NCI-H2029 treated with DMSO at 0.1 percent for 48 hours (cell line): ENCODE results near the gene XPR1.
A peak's percentile ranks its signal among the peaks of the same experiment; 100 is the strongest.

Experiments used
- DNase-seq: peaks from one replicate; lab custom pipeline; 2025; lab: John Stamatoyannopoulos, UW

The XPR1 gene

GRCh38 chr1:180631766-180632325 is at the start of gene XPR1:
Gene XPR1, plus strand, starts transcription at chr1:180632022. Its CDS starts 180 bp downstream, at chr1:180632202.
- DNase-seq, result peak; percentile 87

DNA sequence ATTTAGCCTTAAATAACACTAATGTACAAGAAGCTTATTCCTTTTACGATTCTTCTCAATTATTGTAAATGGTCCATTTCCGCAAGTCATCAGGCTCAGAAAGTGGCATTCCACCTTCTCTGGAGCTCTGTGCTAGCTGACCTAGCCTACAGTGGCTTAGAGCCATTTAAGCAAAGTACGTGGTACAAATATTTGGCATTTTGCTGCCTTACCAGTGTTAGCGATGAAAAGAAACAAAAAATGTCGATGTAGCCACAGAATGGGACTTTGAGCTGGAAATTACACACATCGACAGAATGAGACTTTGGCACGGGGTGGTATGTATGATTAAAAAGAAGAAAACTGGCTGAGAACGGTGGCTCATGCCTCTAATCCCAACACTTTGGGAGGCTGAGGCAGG is 47.0 kb upstream of the XPR1 start:
- no peak for DNase-seq

GRCh38 chr1:180585994-180586359 is 45.8 kb upstream of the XPR1 start:
- no peak for DNase-seq

GRCh38 chr1:180586671-180587155 is 45.1 kb upstream of the XPR1 start:
- peak; percentile 98 for DNase-seq

GRCh38 chr1:180588121-180588520 is 43.7 kb upstream of the XPR1 start:
- DNase-seq, result no peak

GRCh38 chr1:180590889-180591288 is 40.9 kb upstream of the XPR1 start:
- no peak for DNase-seq

DNA sequence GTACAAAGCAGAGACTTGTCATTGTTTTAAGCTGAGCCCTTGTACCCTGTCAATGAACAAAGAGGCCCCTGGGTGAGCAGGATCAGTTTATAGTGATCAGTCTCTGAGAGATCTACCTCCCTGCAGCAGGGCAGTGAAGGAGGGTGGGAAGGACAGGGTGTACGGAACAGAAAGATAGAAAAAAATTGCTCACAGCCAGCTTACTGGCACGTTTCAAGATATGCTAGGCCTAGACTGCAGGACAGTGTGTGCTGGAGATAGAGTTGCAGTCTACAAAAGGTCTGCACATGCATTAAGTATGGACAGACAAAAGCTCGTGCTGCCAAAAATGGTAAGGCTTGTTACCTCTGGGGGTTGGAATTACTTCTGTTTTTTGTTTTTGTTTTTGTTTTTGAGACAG is 38.4 kb upstream of the XPR1 start:
- no peak for DNase-seq

DNA sequence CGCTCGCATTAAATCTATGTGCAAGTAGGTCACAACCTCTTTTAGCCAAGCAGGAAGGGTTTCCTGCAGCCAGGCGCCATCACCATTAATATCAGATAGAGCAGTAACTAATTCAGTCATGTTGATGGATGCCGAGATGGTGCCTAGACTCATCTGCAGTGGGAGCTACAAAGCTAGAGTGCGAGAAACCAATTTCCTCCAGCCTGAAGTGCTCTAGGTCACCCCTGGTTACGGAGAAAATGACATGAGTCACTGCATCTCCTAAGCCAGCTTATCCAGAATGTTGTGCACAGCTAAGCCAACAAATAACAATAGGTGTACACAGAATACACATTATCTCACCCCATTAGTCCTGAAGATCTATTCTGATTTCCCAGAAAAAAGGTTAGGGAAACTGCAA is 37.1 kb upstream of the XPR1 start:
- DNase-seq, result peak; percentile 40

- DNase-seq, result no peak
Observed at GRCh38 chr1:180595966-180596365, 35.9 kb upstream of the XPR1 start.

- DNase-seq, result no peak
Observed at GRCh38 chr1:180597520-180597919, 34.3 kb upstream of the XPR1 start.

DNA sequence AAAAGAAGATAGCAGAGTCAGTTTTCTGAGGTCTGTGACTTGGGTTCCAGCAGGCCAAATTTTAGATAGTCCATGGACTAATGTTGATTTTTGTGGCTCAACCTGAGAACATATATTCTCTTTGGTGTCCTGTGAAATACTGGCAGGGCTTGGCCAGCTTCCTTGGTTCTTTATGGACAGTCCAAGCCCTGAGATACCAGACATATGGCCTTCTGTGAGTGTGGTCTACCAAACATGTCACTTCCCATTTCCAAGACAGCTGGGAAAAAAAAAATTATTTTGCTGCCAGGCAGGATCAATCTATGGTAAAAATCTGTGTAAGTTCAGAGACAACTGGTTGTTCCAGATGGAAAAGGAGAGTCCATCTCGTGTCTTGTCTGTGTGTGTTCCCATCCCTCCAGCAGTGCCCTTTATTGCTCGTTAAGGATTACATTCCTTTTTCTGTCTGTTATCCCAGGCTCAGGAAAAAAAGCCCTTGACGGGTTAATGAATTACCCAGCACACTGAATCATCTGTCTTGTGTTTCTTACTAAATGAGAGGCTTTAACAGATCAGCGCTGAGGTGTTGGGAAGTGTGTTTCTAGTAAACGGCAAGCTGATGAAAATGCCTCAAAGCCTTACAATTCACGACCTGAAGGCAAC is 33.4 kb upstream of the XPR1 start:
- DNase-seq, result no peak

- DNase-seq, result no peak
Observed at GRCh38 chr1:180600343-180600742, 31.5 kb upstream of the XPR1 start.

- no peak for DNase-seq
Observed at GRCh38 chr1:180601512-180601911, 30.3 kb upstream of the XPR1 start.

- DNase-seq, result no peak
Observed at GRCh38 chr1:180603223-180603849, 28.5 kb upstream of the XPR1 start.

DNA sequence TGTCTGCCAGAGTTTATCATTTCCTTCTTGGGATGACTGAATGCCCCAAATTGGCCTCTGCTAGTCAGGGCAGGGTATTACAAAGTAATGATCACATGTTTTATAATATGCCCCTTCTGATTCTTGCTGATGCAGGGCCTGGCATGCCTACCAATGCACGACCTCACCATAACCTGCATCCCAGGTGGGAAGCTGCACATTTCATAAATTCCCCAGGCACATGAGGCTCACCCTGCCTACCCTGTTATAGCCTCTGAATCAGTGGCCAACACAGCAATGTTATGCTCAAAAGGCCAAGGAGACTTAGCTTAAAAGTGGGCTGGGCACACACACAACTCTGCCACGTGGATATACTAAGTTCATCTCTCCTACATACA is 28.0 kb upstream of the XPR1 start:
- no peak for DNase-seq

- DNase-seq, result no peak
Observed at GRCh38 chr1:180606155-180606554, 25.7 kb upstream of the XPR1 start.

GRCh38 chr1:180609643-180610555 is 21.9 kb upstream of the XPR1 start:
- no peak for DNase-seq

DNA sequence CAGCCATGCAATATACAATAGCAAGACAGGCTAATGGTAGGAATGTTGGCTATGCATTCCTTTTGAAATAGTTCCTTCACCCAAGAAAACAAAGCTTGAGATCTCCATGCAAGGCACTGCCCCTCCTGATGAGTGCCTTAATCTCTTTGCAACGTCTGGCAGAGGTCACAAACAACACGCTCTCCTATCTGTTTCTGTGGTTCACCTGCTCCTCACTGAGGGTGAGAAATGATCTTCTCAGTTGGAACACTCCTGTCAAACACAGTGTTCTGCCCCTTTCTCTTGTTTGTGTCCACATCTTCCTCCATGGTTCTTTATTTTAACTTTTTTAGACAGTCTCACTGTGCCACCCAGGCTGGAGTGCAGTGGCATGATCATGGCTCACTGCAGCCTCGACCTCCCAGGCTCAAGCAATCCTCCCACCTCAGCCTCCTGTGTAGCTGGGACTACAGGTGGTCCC is 21.2 kb upstream of the XPR1 start:
- no peak for DNase-seq

DNA sequence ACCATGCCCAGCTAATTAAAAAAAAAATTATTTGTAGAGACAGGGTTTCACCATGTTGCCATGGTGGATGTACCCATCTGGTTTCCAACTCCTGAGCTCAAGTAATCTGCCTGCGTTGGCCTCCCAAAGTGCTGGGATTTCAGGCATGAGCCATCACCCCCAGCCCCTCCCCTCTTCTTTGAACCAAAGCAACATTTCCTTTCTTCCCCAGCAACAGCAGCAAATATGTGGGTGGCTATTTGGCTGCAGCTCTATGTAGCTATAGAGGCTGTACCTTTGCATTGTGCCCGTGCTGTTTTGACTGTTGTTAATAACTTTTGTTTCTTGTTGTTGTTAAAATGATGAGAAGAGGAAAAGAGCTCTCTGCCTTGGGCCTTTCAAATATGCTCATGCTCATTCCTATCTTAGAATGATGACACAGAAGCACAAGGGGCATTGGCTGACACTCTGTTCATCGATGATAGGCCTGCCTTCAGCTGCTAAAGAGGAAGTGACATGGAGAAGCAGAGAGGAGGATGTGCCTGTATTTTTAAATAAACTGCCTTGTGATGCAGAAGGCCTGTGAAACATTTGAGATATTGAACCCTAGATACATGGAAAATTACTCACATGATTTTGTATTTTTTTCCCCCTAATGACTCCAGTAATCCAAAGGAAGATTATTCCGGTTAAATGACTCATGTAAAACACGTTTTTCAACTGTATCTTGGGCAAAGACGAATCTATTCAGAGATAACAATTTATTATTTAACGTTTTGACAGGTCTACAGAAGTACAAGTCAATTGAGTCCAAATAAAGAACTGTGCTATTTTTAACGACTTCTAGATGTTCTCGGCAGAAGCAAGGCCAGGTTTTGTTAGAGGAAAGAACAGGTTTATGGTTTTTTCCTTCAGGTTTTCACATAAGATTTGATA is 20.5 kb upstream of the XPR1 start:
- no peak for DNase-seq

DNA sequence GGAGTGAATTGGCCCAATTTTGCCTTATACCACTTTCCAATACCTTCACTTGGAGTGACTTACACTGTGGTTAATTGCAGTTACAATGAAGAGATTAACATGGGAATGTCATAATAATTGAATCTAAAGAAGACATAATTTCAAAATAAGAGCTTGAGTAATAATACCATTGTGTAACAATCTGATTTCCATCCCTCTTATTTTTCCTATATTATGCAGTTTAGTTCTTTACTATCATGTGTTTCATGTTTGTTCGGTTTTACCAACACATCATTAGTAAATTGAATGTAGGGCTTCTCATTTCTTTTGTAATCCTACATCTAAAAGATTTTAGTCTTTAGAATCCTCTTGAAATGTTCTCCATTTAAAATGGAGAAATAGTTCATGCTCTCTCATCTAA is 19.2 kb upstream of the XPR1 start:
- no peak for DNase-seq

GRCh38 chr1:180614730-180615129 is 17.1 kb upstream of the XPR1 start:
- no peak for DNase-seq
